HL-60 (cell line): ENCODE data around the gene CEACAM4.
"Not testable (repeated sequence)": the region's sequence is repeated elsewhere in the genome, so short reads cannot be mapped to it uniquely, and the experiment has no call there.

Experiments
- DNase-seq, 2 experiments: peaks; one replicate each; pipeline ENCODE4 v3.0.0-alpha.2; 2010 to 2020; ENCODE audit warnings: low read depth in 1 of 2, low spot score in 1 of 2
- H3K27ac ChIP-seq: fragments of 250-450 bp; sonication (Bioruptor Pico); replicated peaks from 2 replicates; pipeline ENCODE4 v1.5.1; 2020; ENCODE audit warnings: mild to moderate bottlenecking, moderate library complexity
- H3K27me3 ChIP-seq: fragments of 250-450 bp; sonication (Bioruptor Pico); 2 replicates; pipeline ENCODE4 v1.5.1; 2021; ENCODE audit warnings: mild to moderate bottlenecking, moderate library complexity; ENCODE audit not compliant: insufficient read depth, poor library complexity, severe bottlenecking
- H3K4me3 ChIP-seq: replicated peaks from 2 replicates; pipeline ENCODE4 v1.5.1; 2011; ENCODE audit warnings: mild to moderate bottlenecking, control low read depth, low read length; ENCODE audit not compliant: insufficient read depth
- GABPA ChIP-seq: IDR thresholded peaks from 2 replicates; pipeline ENCODE4 v1.6.1; 2012; ENCODE audit warnings: low read depth
- POLR2AphosphoS5 ChIP-seq: IDR thresholded peaks from 2 replicates; pipeline ENCODE4 v1.6.1; 2012; ENCODE audit warnings: low read depth
- REST ChIP-seq: IDR thresholded peaks from 2 replicates; pipeline ENCODE4 v1.6.1; 2012; ENCODE audit warnings: low read depth; ENCODE audit not compliant: insufficient replicate concordance
- SPI1 ChIP-seq: IDR thresholded peaks from 2 replicates; pipeline ENCODE4 v1.6.1; 2012; ENCODE audit warnings: low read depth, mild to moderate bottlenecking, borderline replicate concordance
- TF ChIP-seq, protein P1 (sequence below): IDR thresholded peaks from one replicate; pipeline ENCODE4 v1.5.1; 2011; ENCODE audit warnings: low read length, control low read depth, inconsistent platforms; ENCODE audit not compliant: insufficient read depth

CEACAM4 gene

GRCh38 chr19:41666075-41666474 lies 39.2 kb upstream of the CEACAM4 start:
- DNase-seq = no peak
- peaks cover 7% of the 10 kb centered on the region for H3K27me3 ChIP-seq
- TF ChIP-seq SPI1 (no peak), GABPA (no peak), REST (no peak), POLR2AphosphoS5 (no peak)
- TF ChIP-seq, protein P1, sequence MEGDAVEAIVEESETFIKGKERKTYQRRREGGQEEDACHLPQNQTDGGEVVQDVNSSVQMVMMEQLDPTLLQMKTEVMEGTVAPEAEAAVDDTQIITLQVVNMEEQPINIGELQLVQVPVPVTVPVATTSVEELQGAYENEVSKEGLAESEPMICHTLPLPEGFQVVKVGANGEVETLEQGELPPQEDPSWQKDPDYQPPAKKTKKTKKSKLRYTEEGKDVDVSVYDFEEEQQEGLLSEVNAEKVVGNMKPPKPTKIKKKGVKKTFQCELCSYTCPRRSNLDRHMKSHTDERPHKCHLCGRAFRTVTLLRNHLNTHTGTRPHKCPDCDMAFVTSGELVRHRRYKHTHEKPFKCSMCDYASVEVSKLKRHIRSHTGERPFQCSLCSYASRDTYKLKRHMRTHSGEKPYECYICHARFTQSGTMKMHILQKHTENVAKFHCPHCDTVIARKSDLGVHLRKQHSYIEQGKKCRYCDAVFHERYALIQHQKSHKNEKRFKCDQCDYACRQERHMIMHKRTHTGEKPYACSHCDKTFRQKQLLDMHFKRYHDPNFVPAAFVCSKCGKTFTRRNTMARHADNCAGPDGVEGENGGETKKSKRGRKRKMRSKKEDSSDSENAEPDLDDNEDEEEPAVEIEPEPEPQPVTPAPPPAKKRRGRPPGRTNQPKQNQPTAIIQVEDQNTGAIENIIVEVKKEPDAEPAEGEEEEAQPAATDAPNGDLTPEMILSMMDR = no peak
- H3K27ac ChIP-seq = no peak overlapping the region
- no peak overlapping the region for H3K4me3 ChIP-seq

GRCh38 chr19:41657157-41657556 lies 30.3 kb upstream of the CEACAM4 start:
- peaks cover 27% of the 10 kb centered on the region for H3K27me3 ChIP-seq
- no peak overlapping the region for H3K27ac ChIP-seq
- no peak for DNase-seq
- no peak for TF ChIP-seq POLR2AphosphoS5
- TF ChIP-seq GABPA = no peak
- TF ChIP-seq REST = no peak
- no peak for TF ChIP-seq SPI1
- TF ChIP-seq, protein P1 = no peak
- no peak overlapping the region for H3K4me3 ChIP-seq

DNA sequence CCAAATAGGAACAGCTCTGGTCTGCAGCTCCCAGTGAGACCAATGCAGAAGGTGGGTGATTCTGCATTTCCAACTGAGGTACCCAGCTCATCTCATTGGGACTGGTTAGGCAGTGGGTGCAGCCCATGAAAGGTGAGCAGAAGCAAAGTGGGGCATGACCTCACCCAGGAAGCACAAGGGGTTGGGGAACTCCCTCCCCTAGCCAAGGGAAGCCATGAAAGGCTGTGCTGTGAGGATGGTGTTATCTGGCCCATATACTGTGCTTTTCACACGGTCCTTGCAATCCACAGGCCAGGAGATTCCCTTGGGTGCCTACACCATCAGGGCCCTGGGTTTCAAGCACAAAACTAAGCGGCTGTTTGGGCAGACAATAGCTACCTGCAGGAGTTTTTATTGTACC lies 29.9 kb upstream of the CEACAM4 start:
- H3K4me3 ChIP-seq, DNase-seq, H3K27ac ChIP-seq: not testable (repeated sequence)
- peaks cover 27% of the 10 kb centered on the region for H3K27me3 ChIP-seq

GRCh38 chr19:41652250-41652649 lies 25.4 kb upstream of the CEACAM4 start:
- peaks cover 12% of the 10 kb centered on the region for H3K27me3 ChIP-seq
- H3K27ac ChIP-seq = no peak overlapping the region
- TF ChIP-seq POLR2AphosphoS5 (no peak), GABPA (no peak), REST (no peak), SPI1 (no peak)
- TF ChIP-seq, protein P1 = no peak
- no peak for DNase-seq
- no peak overlapping the region for H3K4me3 ChIP-seq
